WTC11 (cell line): ENCODE data around the gene TAOK3.

Experiments used
- ATF1 ChIP-seq: sonication (generic); formaldehyde crosslinking; IDR thresholded peaks from 2 replicates; pipeline ENCODE4 v1.8.1; 2023; ENCODE audit warnings: mild to moderate bottlenecking, moderate library complexity, missing genetic modification reagents
- ATF2 ChIP-seq: sonication (generic); formaldehyde crosslinking; IDR thresholded peaks from 2 replicates; pipeline ENCODE4 v1.8.1; 2022; ENCODE audit warnings: low read depth, missing genetic modification reagents, borderline replicate concordance
- CTCF ChIP-seq: fragments of 200-600 bp; IDR thresholded peaks from 2 replicates; pipeline ENCODE4 v1.8.0; 2022; ENCODE audit warnings: antibody characterized with exemption
- GRHL2 ChIP-seq: fragments of 250-450 bp; sonication (Bioruptor Pico); IDR thresholded peaks from 2 replicates; pipeline ENCODE4 v1.8.0; 2022; ENCODE audit warnings: mild to moderate bottlenecking, moderate library complexity; ENCODE audit not compliant: insufficient replicate concordance, severe bottlenecking
- IRF2 ChIP-seq: sonication (generic); formaldehyde crosslinking; IDR thresholded peaks from 2 replicates; pipeline ENCODE4 v1.8.0; 2022; ENCODE audit warnings: low read depth, missing genetic modification reagents, borderline replicate concordance
- KAT7 ChIP-seq: sonication (generic); formaldehyde crosslinking; IDR thresholded peaks from 2 replicates; pipeline ENCODE4 v1.8.1; 2023; ENCODE audit warnings: missing genetic modification reagents, mild to moderate bottlenecking, borderline replicate concordance
- NR1H2 ChIP-seq: sonication (generic); formaldehyde crosslinking; IDR thresholded peaks from 2 replicates; pipeline ENCODE4 v1.9.0; 2021; ENCODE audit warnings: mild to moderate bottlenecking, moderate library complexity, missing genetic modification reagents
- PRDM15 ChIP-seq: sonication (generic); formaldehyde crosslinking; IDR thresholded peaks from 2 replicates; pipeline ENCODE4 v1.8.0; 2022; ENCODE audit warnings: missing genetic modification reagents
- USF2 ChIP-seq: sonication (generic); formaldehyde crosslinking; IDR thresholded peaks from 2 replicates; pipeline ENCODE4 v1.8.1; 2023; ENCODE audit warnings: mild to moderate bottlenecking, missing genetic modification reagents, moderate library complexity
- ZBTB21 ChIP-seq: sonication (generic); formaldehyde crosslinking; IDR thresholded peaks from 2 replicates; pipeline ENCODE4 v1.8.1; 2023; ENCODE audit warnings: mild to moderate bottlenecking, missing genetic modification reagents, borderline replicate concordance
- ZBTB43 ChIP-seq: sonication (generic); formaldehyde crosslinking; IDR thresholded peaks from 2 replicates; pipeline ENCODE4 v1.8.1; 2023; ENCODE audit warnings: mild to moderate bottlenecking, missing genetic modification reagents
- ZNF232 ChIP-seq: sonication (generic); formaldehyde crosslinking; IDR thresholded peaks from 2 replicates; pipeline ENCODE4 v1.8.0; 2022; ENCODE audit warnings: mild to moderate bottlenecking, missing genetic modification reagents
- ZSCAN18 ChIP-seq: fragments of 250-450 bp; sonication (Bioruptor Pico); IDR thresholded peaks from 2 replicates; pipeline ENCODE4 v2.1.2; 2022; ENCODE audit warnings: mild to moderate bottlenecking, moderate library complexity

- TF ChIP-seq CTCF = no peak
- no peak for TF ChIP-seq ATF2 (CRISPR knock-in tag)
- no peak for TF ChIP-seq ZSCAN18 (CRISPR knock-in tag)
- TF ChIP-seq USF2 (CRISPR knock-in tag) = no peak
- no peak for TF ChIP-seq NR1H2 (CRISPR knock-in tag)
- TF ChIP-seq ZBTB21 (CRISPR knock-in tag) = no peak
- no peak for TF ChIP-seq GRHL2 (CRISPR knock-in tag)
- TF ChIP-seq IRF2 (CRISPR knock-in tag) = no peak
- TF ChIP-seq ZNF232 (CRISPR knock-in tag) = no peak
- no peak for TF ChIP-seq PRDM15 (CRISPR knock-in tag)
- no peak for TF ChIP-seq ATF1 (CRISPR knock-in tag)
- TF ChIP-seq KAT7 (CRISPR knock-in tag) = no peak
- no peak for TF ChIP-seq ZBTB43 (CRISPR knock-in tag)
These were observed 19.1 kb upstream of the TAOK3 start for GRCh38 chr12:118391836-118392235.
